H9 (cell line): ENCODE results near the gene ADCY4. TPM values are rescaled to one million over a fixed set of nuclear protein-coding genes. Genes with fewer than 3 reads are reported as not detected.

Experiments used
- DNase-seq: peaks from one replicate; pipeline ENCODE4 v3.0.0-alpha.2; 2017
- H2AFZ ChIP-seq: one replicate; pipeline ENCODE4 v1.6.1; 2013; ENCODE audit warnings: mild to moderate bottlenecking, low read length, control low read depth, moderate library complexity
- H2AK5ac ChIP-seq: 2 replicates; pipeline ENCODE4 v1.6.1; 2013; ENCODE audit warnings: low read length, control low read depth, mixed read lengths; ENCODE audit not compliant: insufficient read length
- H2BK120ac ChIP-seq: one replicate; pipeline ENCODE4 v1.6.1; 2013; ENCODE audit warnings: low read depth, mild to moderate bottlenecking, low read length, control low read depth, inconsistent platforms; ENCODE audit not compliant: poor library complexity, severe bottlenecking
- H2BK12ac ChIP-seq: 2 replicates; pipeline ENCODE4 v1.6.1; 2013; ENCODE audit warnings: low read length, control low read depth, mixed read lengths, low read depth; ENCODE audit not compliant: insufficient read length
- H2BK15ac ChIP-seq: 2 replicates; pipeline ENCODE4 v1.6.1; 2013; ENCODE audit warnings: low read depth, low read length, control low read depth
- H2BK20ac ChIP-seq: one replicate; pipeline ENCODE4 v1.6.1; 2013; ENCODE audit warnings: low read depth, mild to moderate bottlenecking, low read length, control low read depth, inconsistent platforms; ENCODE audit not compliant: poor library complexity, severe bottlenecking
- H2BK5ac ChIP-seq: 2 replicates; pipeline ENCODE4 v1.6.1; 2013; ENCODE audit warnings: low read length, control low read depth, mixed read lengths; ENCODE audit not compliant: insufficient read length
- H3K14ac ChIP-seq: 2 replicates; pipeline ENCODE4 v1.6.1; 2013; ENCODE audit warnings: low read length, control low read depth; ENCODE audit not compliant: insufficient read depth
- H3K18ac ChIP-seq: 2 replicates; pipeline ENCODE4 v1.6.1; 2013; ENCODE audit warnings: low read depth, mild to moderate bottlenecking, mixed read lengths, low read length, control low read depth; ENCODE audit not compliant: insufficient read length
- H3K23ac ChIP-seq: 2 replicates; pipeline ENCODE4 v1.6.1; 2013; ENCODE audit warnings: low read length, control low read depth, mixed read lengths, low read depth; ENCODE audit not compliant: insufficient read length
- H3K23me2 ChIP-seq: 2 replicates; pipeline ENCODE4 v1.6.1; 2013; ENCODE audit warnings: low read depth, mild to moderate bottlenecking, mixed read lengths, low read length, control low read depth; ENCODE audit not compliant: insufficient read length, poor library complexity, severe bottlenecking
- H3K27ac ChIP-seq: 2 replicates; pipeline ENCODE4 v1.5.1; 2013; ENCODE audit warnings: low read length, control low read depth, mixed read lengths, low read depth; ENCODE audit not compliant: insufficient read length
- H3K27me3 ChIP-seq: 2 replicates; pipeline ENCODE4 v1.6.1; 2013; ENCODE audit warnings: low read length, control low read depth, inconsistent platforms; ENCODE audit not compliant: insufficient read depth
- H3K4ac ChIP-seq: 2 replicates; pipeline ENCODE4 v1.6.1; 2013; ENCODE audit warnings: low read depth, mild to moderate bottlenecking, control low read depth, inconsistent platforms, low read length, moderate library complexity
- H3K4me1 ChIP-seq: 2 replicates; pipeline ENCODE4 v1.6.1; 2013; ENCODE audit warnings: low read length, control low read depth, inconsistent platforms; ENCODE audit not compliant: insufficient read depth
- H3K4me2 ChIP-seq: 2 replicates; pipeline ENCODE4 v1.6.1; 2013; ENCODE audit warnings: low read length, control low read depth, mixed read lengths; ENCODE audit not compliant: insufficient read length, insufficient read depth
- H3K56ac ChIP-seq: 2 replicates; pipeline ENCODE4 v1.6.1; 2013; ENCODE audit warnings: low read depth, mild to moderate bottlenecking, mixed read lengths, low read length, control low read depth; ENCODE audit not compliant: insufficient read length
- H3K79me1 ChIP-seq: 2 replicates; pipeline ENCODE4 v1.6.1; 2013; ENCODE audit warnings: low read depth, mild to moderate bottlenecking, moderate library complexity, low read length, control low read depth, inconsistent platforms; ENCODE audit not compliant: insufficient read depth, poor library complexity, severe bottlenecking
- H3K79me2 ChIP-seq: 2 replicates; pipeline ENCODE4 v1.6.1; 2013; ENCODE audit warnings: low read length, control low read depth, inconsistent platforms; ENCODE audit not compliant: insufficient read depth
- H3K9ac ChIP-seq: 2 replicates; pipeline ENCODE4 v1.6.1; 2013; ENCODE audit warnings: low read length, control low read depth, mixed read lengths; ENCODE audit not compliant: insufficient read length; ENCODE audit errors: extremely low read depth
- H3K9me3 ChIP-seq: one replicate; pipeline ENCODE4 v1.6.1; 2013; ENCODE audit warnings: low read depth, low read length, inconsistent platforms; ENCODE audit not compliant: control insufficient read depth
- H3T11ph ChIP-seq: one replicate; pipeline ENCODE4 v1.6.1; 2013; ENCODE audit warnings: mild to moderate bottlenecking, low read length, control low read depth, inconsistent platforms
- H4K20me1 ChIP-seq: one replicate; pipeline ENCODE4 v1.6.1; 2013; ENCODE audit not compliant: control insufficient read depth, insufficient read length, insufficient read depth
- H4K5ac ChIP-seq: 2 replicates; pipeline ENCODE4 v1.6.1; 2013; ENCODE audit warnings: low read depth, mild to moderate bottlenecking, mixed read lengths, low read length, control low read depth; ENCODE audit not compliant: insufficient read length
- H4K8ac ChIP-seq: replicated peaks from 2 replicates; pipeline ENCODE4 v1.6.1; 2013; ENCODE audit warnings: low read length, control low read depth, mixed read lengths, low read depth; ENCODE audit not compliant: insufficient read length
- H4K91ac ChIP-seq: 2 replicates; pipeline ENCODE4 v1.6.1; 2013; ENCODE audit warnings: low read depth, mild to moderate bottlenecking, moderate library complexity, mixed read lengths, low read length, control low read depth; ENCODE audit not compliant: insufficient read length
- H3K27ac Mint-ChIP-seq, 3 experiments: 2 replicates in 2 of 3; 3 replicates in 1 of 3; pipeline ENCODE4 v1.8.0; 2020 to 2021; ENCODE audit warnings: mixed read lengths in 3 of 3, mild to moderate bottlenecking in 1 of 3, moderate library complexity in 1 of 3
- H3K27me3 Mint-ChIP-seq: 2 replicates; pipeline ENCODE4 v1.8.0; 2021; ENCODE audit warnings: low read depth, mild to moderate bottlenecking, moderate library complexity, mixed read lengths
- H3K36me3 Mint-ChIP-seq, 3 experiments: 2 replicates in 2 of 3; 3 replicates in 1 of 3; pipeline ENCODE4 v1.8.0; 2020 to 2021; ENCODE audit warnings: low read depth in 3 of 3, mixed read lengths in 3 of 3; ENCODE audit not compliant: insufficient read depth in 1 of 3
- H3K4me1 Mint-ChIP-seq, 2 experiments: 2 replicates each; pipeline ENCODE4 v1.8.0; 2020; ENCODE audit warnings: mixed read lengths in 2 of 2
- H3K4me3 Mint-ChIP-seq, 2 experiments: 2 replicates in 1 of 2; 3 replicates in 1 of 2; pipeline ENCODE4 v1.8.0; 2020 to 2021; ENCODE audit warnings: mild to moderate bottlenecking in 2 of 2, mixed read lengths in 2 of 2, moderate library complexity in 1 of 2
- H3K9me3 Mint-ChIP-seq, 2 experiments: 2 replicates in 1 of 2; 3 replicates in 1 of 2; pipeline ENCODE4 v1.8.0; 2020; ENCODE audit warnings: mild to moderate bottlenecking in 2 of 2, mixed read lengths in 2 of 2, moderate library complexity in 1 of 2
- CTCF ChIP-seq: fragments of 200-600 bp; sonication (generic); conservative IDR thresholded peaks from 3 replicates; pipeline ENCODE4 v1.8.0; 2021; ENCODE audit warnings: antibody characterized with exemption, mild to moderate bottlenecking
- WGBS: extraction: QIAGEN DNeasy Blood & Tissue Kit; methylation state at CpG from one replicate; pipeline ENCODE4 v1.1.7; 2013; ENCODE audit warnings: missing lambda C conversion rate, low lambda C conversion rate, mixed read lengths; ENCODE audit not compliant: insufficient read length; ENCODE audit errors: extremely low coverage; 5-methylcytosine and 5-hydroxymethylcytosine counted together
- total RNA-seq: library from RNA; stranded (reverse); gene quantifications from 2 replicates; pipeline ENCODE4 v1.2.1, GENCODE V29; 2021

ADCY4 gene
- total RNA-seq, 1 experiment from 2014 or later, result 0.09 TPM

GRCh38 chr14:24269368-24269767 is 65.5 kb downstream of the ADCY4 start:
- no peak overlapping the region for H4K5ac ChIP-seq
- no peak overlapping the region for H2BK15ac ChIP-seq
- no peaks in the 10 kb centered on the region for H3K27me3 Mint-ChIP-seq
- no peaks in the 10 kb centered on the region for H3K79me1 ChIP-seq
- H3K27ac ChIP-seq, result no peak overlapping the region
- H3K18ac ChIP-seq, result no peak overlapping the region
- H3K4me2 ChIP-seq, result no peak overlapping the region
- no peak overlapping the region for H2BK5ac ChIP-seq
- H3K4ac ChIP-seq, result no peak overlapping the region
- no peaks in the 10 kb centered on the region for H3K4me1 ChIP-seq
- peaks cover 12 to 14% of the 10 kb centered on the region in 2 experiments for H3K4me1 Mint-ChIP-seq
- no peaks in the 10 kb centered on the region for H3K79me2 ChIP-seq
- H4K20me1 ChIP-seq, result no peaks in the 10 kb centered on the region
- no peak overlapping the region for H4K8ac ChIP-seq
- no peak overlapping the region for H3K14ac ChIP-seq
- no peaks in the 10 kb centered on the region for H3K27me3 ChIP-seq
- H3T11ph ChIP-seq, result no peak overlapping the region
- H3K4me3 Mint-ChIP-seq, result no peak overlapping the region; a peak in 1 of 5 replicates
- WGBS, result no CpG with 5 or more reads among the region's 8 CpGs
- no peak overlapping the region for H3K27ac Mint-ChIP-seq
- no peak overlapping the region for H4K91ac ChIP-seq
- H3K36me3 Mint-ChIP-seq, result peaks cover 3 to 21% (median 14%) of the 10 kb centered on the region in 3 experiments; a peak in 5 of 7 replicates
- no peak overlapping the region for H2BK12ac ChIP-seq
- H2BK120ac ChIP-seq, result no peak overlapping the region
- H3K23ac ChIP-seq, result no peak overlapping the region
- TF ChIP-seq CTCF, result no peak
- H2AFZ ChIP-seq, result no peak overlapping the region
- peaks cover 8% of the 10 kb centered on the region for H3K23me2 ChIP-seq
- H2AK5ac ChIP-seq, result no peak overlapping the region
- no peak overlapping the region for H3K56ac ChIP-seq
- no peak for DNase-seq
- no peaks in the 10 kb centered on the region for H3K9me3 Mint-ChIP-seq
- no peak overlapping the region for H2BK20ac ChIP-seq
- H3K9ac ChIP-seq, result no peak overlapping the region
- H3K9me3 ChIP-seq, result no peaks in the 10 kb centered on the region

Other genes with a start within 250 kb of the ADCY4 start
- 48.9 and 50.2 TPM in 2 replicates for gene PCK2, start 240.8 kb downstream of the ADCY4 start, total RNA-seq
- 73.4 and 74.3 TPM in 2 replicates for gene DCAF11, start 220.3 kb downstream of the ADCY4 start, total RNA-seq
- gene NRL, start 220.1 kb downstream of the ADCY4 start, total RNA-seq, result 2.2 and 2.5 TPM in 2 replicates
- gene FITM1, start 204.4 kb downstream of the ADCY4 start, total RNA-seq, result 0.31 and 0.72 TPM in 2 replicates
- 109 TPM in 2 replicates for gene PSME1, start 198.9 kb downstream of the ADCY4 start, total RNA-seq
- gene EMC9, start 193.5 kb downstream of the ADCY4 start, total RNA-seq, result 52.9 and 55.9 TPM in 2 replicates
- 125 and 126 TPM in 2 replicates for gene PSME2, start 188.5 kb downstream of the ADCY4 start, total RNA-seq
- gene RNF31, start 187.6 kb downstream of the ADCY4 start, total RNA-seq, result 67.8 and 87.3 TPM in 2 replicates
- 20.9 and 27.6 TPM in 2 replicates for gene IRF9, start 173.8 kb downstream of the ADCY4 start, total RNA-seq
- 58.0 and 58.5 TPM in 2 replicates for gene REC8, start 163.0 kb downstream of the ADCY4 start, total RNA-seq
- 114 and 116 TPM in 2 replicates for gene IPO4, start 146.3 kb downstream of the ADCY4 start, total RNA-seq
- 31.6 and 31.8 TPM in 2 replicates for gene TM9SF1, start 139.6 kb downstream of the ADCY4 start, total RNA-seq
- not detected in 2 replicates for gene TSSK4, start 129.4 kb downstream of the ADCY4 start, total RNA-seq
- gene CHMP4A, start 121.6 kb downstream of the ADCY4 start, total RNA-seq, result 42.0 and 46.2 TPM in 2 replicates
- 18.8 and 19.0 TPM in 2 replicates for gene MDP1, start 119.0 kb downstream of the ADCY4 start, total RNA-seq
- gene NEDD8, start 102.7 kb downstream of the ADCY4 start, total RNA-seq, result 214 and 225 TPM in 2 replicates
- gene GMPR2, start 102.1 kb downstream of the ADCY4 start, total RNA-seq, result 84.7 and 86.9 TPM in 2 replicates
- 41.3 and 47.6 TPM in 2 replicates for gene TINF2, start 92.4 kb downstream of the ADCY4 start, total RNA-seq
- 1.8 and 2.9 TPM in 2 replicates for gene TGM1, start 71.9 kb downstream of the ADCY4 start, total RNA-seq
- gene RABGGTA, start 63.5 kb downstream of the ADCY4 start, total RNA-seq, result 25.6 and 26.1 TPM in 2 replicates
- gene DHRS1, start 35.3 kb downstream of the ADCY4 start, total RNA-seq, result 18.2 and 19.1 TPM in 2 replicates
- 34.7 and 35.0 TPM in 2 replicates for gene NOP9, start 35.2 kb downstream of the ADCY4 start, total RNA-seq
- not detected in 2 replicates for gene CIDEB, start 27.1 kb downstream of the ADCY4 start, total RNA-seq
- 13.0 and 13.4 TPM in 2 replicates for gene LTB4R2, start 24.9 kb downstream of the ADCY4 start, total RNA-seq
- gene LTB4R, start 23.6 kb downstream of the ADCY4 start, total RNA-seq, result 8.9 and 9.2 TPM in 2 replicates
- 0.35 TPM in 1 of 2 replicates, not detected in the other for gene RIPK3, start 4.9 kb upstream of the ADCY4 start, total RNA-seq
- 43.0 and 46.4 TPM in 2 replicates for gene NFATC4, start 33.1 kb upstream of the ADCY4 start, total RNA-seq
- gene NYNRIN, start 63.9 kb upstream of the ADCY4 start, total RNA-seq, result 18.1 and 18.7 TPM in 2 replicates
- 0.39 and 0.44 TPM in 2 replicates for gene CBLN3, start 94.6 kb upstream of the ADCY4 start, total RNA-seq
- 30.0 and 31.3 TPM in 2 replicates for gene KHNYN, start 94.9 kb upstream of the ADCY4 start, total RNA-seq
- 56.2 and 65.0 TPM in 2 replicates for gene SDR39U1, start 107.7 kb upstream of the ADCY4 start, total RNA-seq
- not detected in 2 replicates for gene CMA1, start 173.2 kb upstream of the ADCY4 start, total RNA-seq
- not detected in 2 replicates for gene CTSG, start 241.2 kb upstream of the ADCY4 start, total RNA-seq